DMS53 (cell line): ENCODE measurements around the gene SAP30BP.

Experiments used
- DNase-seq: peaks from one replicate; lab custom pipeline; 2025; lab: John Stamatoyannopoulos, UW

Gene SAP30BP

GRCh38 chr17:75740631-75741077 lies 73.5 kb downstream of the SAP30BP start:
- DNase-seq: no peak

- DNase-seq: no peak
Measured at GRCh38 chr17:75742337-75742736, 75.2 kb downstream of the SAP30BP start.

- DNase-seq: peak; percentile 23
Measured at GRCh38 chr17:75743625-75744206, 76.6 kb downstream of the SAP30BP start.

- DNase-seq: no peak
Measured at GRCh38 chr17:75748706-75749105, 81.6 kb downstream of the SAP30BP start.

GRCh38 chr17:75749545-75750389 lies 82.6 kb downstream of the SAP30BP start:
- DNase-seq: peak; percentile 86

GRCh38 chr17:75750661-75751423 lies 83.7 kb downstream of the SAP30BP start:
- DNase-seq: peak; percentile 51

GRCh38 chr17:75751676-75752404 lies 84.7 kb downstream of the SAP30BP start:
- DNase-seq: no peak

GRCh38 chr17:75752405-75752709 lies 85.2 kb downstream of the SAP30BP start:
- DNase-seq: peak; percentile 42

GRCh38 chr17:75752802-75753513 lies 85.8 kb downstream of the SAP30BP start:
- DNase-seq: peak; percentile 55

- peak; percentile 88 for DNase-seq
Measured at GRCh38 chr17:75753514-75754377, 86.6 kb downstream of the SAP30BP start.

GRCh38 chr17:75754378-75755204 lies 87.5 kb downstream of the SAP30BP start:
- no peak for DNase-seq

GRCh38 chr17:75755205-75755901 lies 88.2 kb downstream of the SAP30BP start:
- peak; percentile 44 for DNase-seq

- peak; percentile 28 for DNase-seq
Measured at GRCh38 chr17:75755990-75756389, 88.9 kb downstream of the SAP30BP start.

GRCh38 chr17:75756451-75757085 lies 89.4 kb downstream of the SAP30BP start:
- no peak for DNase-seq

GRCh38 chr17:75757086-75757681 lies 90.0 kb downstream of the SAP30BP start:
- no peak for DNase-seq
